ENCODE results near the gene CHTF18. TPM values are rescaled to one million over a fixed set of nuclear protein-coding genes. Genes with fewer than 3 reads are reported as not detected.

Gene CHTF18
- total RNA-seq, 1 experiment from 2014 or later, result 120 TPM

DNA sequence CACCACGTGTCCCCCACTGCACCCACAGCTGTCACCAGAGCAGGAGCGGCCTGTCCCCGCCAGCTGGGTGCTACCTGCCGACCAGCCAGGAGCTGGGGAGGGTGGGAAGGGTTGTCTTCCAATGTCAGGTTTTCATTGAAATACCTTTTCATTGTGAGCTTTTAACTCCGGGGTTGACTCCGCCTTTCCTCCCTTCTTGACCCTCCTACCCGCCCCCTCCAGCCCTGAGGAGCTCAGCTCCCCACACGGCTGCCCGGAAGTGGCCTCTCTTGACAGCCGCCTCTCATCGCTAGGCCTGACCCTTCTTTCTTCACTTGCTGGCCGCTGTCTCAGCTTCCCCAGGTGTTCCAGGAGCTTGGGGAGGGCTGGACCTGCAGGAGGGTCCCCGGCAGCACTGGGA lies 33.3 kb downstream of the CHTF18 start:
- no peak overlapping the region for H3K27ac ChIP-seq (ENCODE audit: insufficient read length, low read depth, low read length)
- peaks cover 0 to 4% of the 10 kb centered on the region in 2 experiments; a peak in 1 of 5 replicates for H3K9me3 Mint-ChIP-seq
- H3K27ac Mint-ChIP-seq, result no peak overlapping the region; a peak in 2 of 7 replicates
- H3K4me1 ChIP-seq (ENCODE audit: insufficient read depth, low read length), result no peaks in the 10 kb centered on the region
- H3K4ac ChIP-seq (ENCODE audit: low read depth, low read length), result no peak overlapping the region
- H3K27me3 ChIP-seq (ENCODE audit: insufficient read depth, low read length), result no peaks in the 10 kb centered on the region; the same call in 1 of the 2 replicates
- no peak overlapping the region for H2BK20ac ChIP-seq (ENCODE audit: low read depth, low read length, poor library complexity, severe bottlenecking)
- H2AFZ ChIP-seq (ENCODE audit: low read length), result no peak overlapping the region
- no peaks in the 10 kb centered on the region for H3K36me3 Mint-ChIP-seq (ENCODE audit: insufficient read depth in 1 of 3, low read depth in 3 of 3)
- no peak overlapping the region for H3T11ph ChIP-seq (ENCODE audit: low read length)
- H3K79me1 ChIP-seq (ENCODE audit: insufficient read depth, low read depth, low read length, poor library complexity, severe bottlenecking), result no peaks in the 10 kb centered on the region
- no peak overlapping the region for H3K18ac ChIP-seq (ENCODE audit: insufficient read length, low read depth, low read length)
- no peaks in the 10 kb centered on the region for H3K23me2 ChIP-seq (ENCODE audit: insufficient read length, low read depth, low read length, poor library complexity, severe bottlenecking)
- TF ChIP-seq, protein P1, sequence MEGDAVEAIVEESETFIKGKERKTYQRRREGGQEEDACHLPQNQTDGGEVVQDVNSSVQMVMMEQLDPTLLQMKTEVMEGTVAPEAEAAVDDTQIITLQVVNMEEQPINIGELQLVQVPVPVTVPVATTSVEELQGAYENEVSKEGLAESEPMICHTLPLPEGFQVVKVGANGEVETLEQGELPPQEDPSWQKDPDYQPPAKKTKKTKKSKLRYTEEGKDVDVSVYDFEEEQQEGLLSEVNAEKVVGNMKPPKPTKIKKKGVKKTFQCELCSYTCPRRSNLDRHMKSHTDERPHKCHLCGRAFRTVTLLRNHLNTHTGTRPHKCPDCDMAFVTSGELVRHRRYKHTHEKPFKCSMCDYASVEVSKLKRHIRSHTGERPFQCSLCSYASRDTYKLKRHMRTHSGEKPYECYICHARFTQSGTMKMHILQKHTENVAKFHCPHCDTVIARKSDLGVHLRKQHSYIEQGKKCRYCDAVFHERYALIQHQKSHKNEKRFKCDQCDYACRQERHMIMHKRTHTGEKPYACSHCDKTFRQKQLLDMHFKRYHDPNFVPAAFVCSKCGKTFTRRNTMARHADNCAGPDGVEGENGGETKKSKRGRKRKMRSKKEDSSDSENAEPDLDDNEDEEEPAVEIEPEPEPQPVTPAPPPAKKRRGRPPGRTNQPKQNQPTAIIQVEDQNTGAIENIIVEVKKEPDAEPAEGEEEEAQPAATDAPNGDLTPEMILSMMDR (conservative IDR thresholded peaks at IDR 0.05), result no peak
- no peak overlapping the region for H4K5ac ChIP-seq (ENCODE audit: insufficient read length, low read depth, low read length)
- H2BK5ac ChIP-seq (ENCODE audit: insufficient read length, low read length), result no peak overlapping the region
- no peak for DNase-seq
- no peak overlapping the region for H3K56ac ChIP-seq (ENCODE audit: insufficient read length, low read depth, low read length)
- H3K27me3 Mint-ChIP-seq (ENCODE audit: low read depth), result peaks cover 16% of the 10 kb centered on the region
- H2BK15ac ChIP-seq (ENCODE audit: low read depth, low read length), result no peak overlapping the region
- H3K9me3 ChIP-seq (ENCODE audit: control insufficient read depth, low read depth, low read length), result no peaks in the 10 kb centered on the region
- no peak overlapping the region for H4K8ac ChIP-seq (replicated peaks; ENCODE audit: insufficient read length, low read depth, low read length)
- H4K91ac ChIP-seq (ENCODE audit: insufficient read length, low read depth, low read length), result no peak overlapping the region
- no peak overlapping the region for H2BK12ac ChIP-seq (ENCODE audit: insufficient read length, low read depth, low read length)
- peaks cover 16 to 21% of the 10 kb centered on the region in 2 experiments for H3K4me1 Mint-ChIP-seq
- no peak overlapping the region for H3K4me3 Mint-ChIP-seq
- no peak overlapping the region for H3K14ac ChIP-seq (ENCODE audit: insufficient read depth, low read length)
- H2BK120ac ChIP-seq (ENCODE audit: low read depth, low read length, poor library complexity, severe bottlenecking), result no peak overlapping the region
- H3K4me2 ChIP-seq (ENCODE audit: insufficient read depth, insufficient read length, low read length), result no peak overlapping the region
- no peaks in the 10 kb centered on the region for H3K79me2 ChIP-seq (ENCODE audit: insufficient read depth, low read length)
- H2AK5ac ChIP-seq (ENCODE audit: insufficient read length, low read length), result no peak overlapping the region
- no CpG with 5 or more reads among the region's 13 CpGs for WGBS (ENCODE audit: extremely low coverage, insufficient read length, low lambda C conversion rate)
- no peak overlapping the region for H3K9ac ChIP-seq (ENCODE audit: extremely low read depth, insufficient read length, low read length)
- H4K20me1 ChIP-seq (ENCODE audit: control insufficient read depth, insufficient read depth, insufficient read length), result no peaks in the 10 kb centered on the region
- H3K23ac ChIP-seq (ENCODE audit: insufficient read length, low read depth, low read length), result no peak overlapping the region
